Measurements from ENCODE around the gene FAM156B. TPM values are rescaled to one million over a fixed set of nuclear protein-coding genes. Genes with fewer than 3 reads are reported as not detected.

FAM156B gene
- total RNA-seq: 5.8 and 6.2 TPM in 2 replicates

GRCh38 chrX:52896855-52897709, at the start of gene FAM156B:
Gene FAM156B, plus strand, starts transcription at chrX:52897330. Its CDS starts 9,896 bp downstream, at chrX:52907226.

GRCh38 chrX:52867610-52868348, 29.4 kb upstream of the FAM156B start, which contains the start of gene XAGE3:
Gene XAGE3, minus strand, starts transcription at chrX:52868083. Its CDS starts 950 bp downstream, at chrX:52867133.

Other genes starting within 250 kb of the FAM156B start
- not detected in 2 replicates for gene SSX7, start 242.4 kb upstream of the FAM156B start, total RNA-seq
- gene SSX2, start 190.2 kb upstream of the FAM156B start, total RNA-seq: not detected in 2 replicates
- gene SSX2B, start 146.1 kb upstream of the FAM156B start, total RNA-seq: not detected in 2 replicates
- not detected in 2 replicates for gene SPANXN5, start 99.9 kb upstream of the FAM156B start, total RNA-seq
- gene XAGE5, start 86.0 kb upstream of the FAM156B start, total RNA-seq: not detected in 2 replicates
- not detected in 2 replicates for gene XAGE3, start 29.2 kb upstream of the FAM156B start, total RNA-seq
- gene FAM156A, start 61.2 kb downstream of the FAM156B start, total RNA-seq: 5.5 and 12.2 TPM in 2 replicates
- gene GPR173, start 151.5 kb downstream of the FAM156B start, total RNA-seq: 0.65 and 4.0 TPM in 2 replicates
- gene TSPYL2, start 185.0 kb downstream of the FAM156B start, total RNA-seq: 4.4 and 9.8 TPM in 2 replicates
- gene KANTR, start 196.8 kb downstream of the FAM156B start, total RNA-seq: 4.0 and 12.6 TPM in 2 replicates

Data from bladder microvascular endothelial cell (primary cell).